Adrenal gland (tissue), 12 donors: ENCODE data around the gene TSPAN4. TPM values are rescaled to one million over a fixed set of nuclear protein-coding genes. Genes with fewer than 3 reads are reported as not detected.

Experiments used
- DNase-seq, 7 donors: peaks; one replicate each; pipeline ENCODE4 v3.0.0-alpha.2; 2019 to 2020
- H3K27ac ChIP-seq, 5 donors: fragments of 200-600 bp; sonication (generic) in 4 of 5; 1 replicate in 3 of 5; 2 replicates in 2 of 5; pipeline versions ENCODE4 v1.5.1 to v1.8.0; 2016 to 2020; ENCODE audit warnings: mild to moderate bottlenecking in 1 of 5
- H3K27me3 ChIP-seq: fragments of 200-600 bp; 2 replicates; pipeline ENCODE4 v1.8.0; 2021
- H3K36me3 ChIP-seq, 2 donors: fragments of 200-600 bp; replicated peaks in 1 of 2; 1 replicate in 1 of 2; 2 replicates in 1 of 2; pipeline versions ENCODE4 v1.5.1 to v1.8.0; 2018 to 2022
- H3K4me1 ChIP-seq, 2 donors: fragments of 200-600 bp; replicated peaks in 1 of 2; 1 replicate in 1 of 2; 2 replicates in 1 of 2; pipeline versions ENCODE4 v1.5.1 to v1.8.0; 2018 to 2021
- H3K4me3 ChIP-seq, 4 donors: fragments of 200-600 bp; sonication (generic) in 3 of 4; one replicate each; pipeline ENCODE4 v1.5.1; 2016 to 2018
- H3K9me3 ChIP-seq, 3 donors: fragments of 200-600 bp; sonication (generic) in 1 of 3; replicated peaks in 1 of 3; 1 replicate in 2 of 3; 2 replicates in 1 of 3; pipeline versions ENCODE4 v1.5.1 to v1.8.0; 2016 to 2021
- CTCF ChIP-seq, 6 experiments: fragments of 450-650 bp in 4 of 6; fragments of 200-600 bp in 2 of 6; sonication (generic) in 1 of 6; IDR thresholded peaks; 1 replicate in 5 of 6; 2 replicates in 1 of 6; pipeline versions ENCODE4 v1.5.1 to v1.8.0; 2016 to 2021; ENCODE audit warnings: antibody characterized with exemption in 6 of 6, mild to moderate bottlenecking in 2 of 6, moderate library complexity in 1 of 6
- POLR2A ChIP-seq, 2 donors: fragments of 450-650 bp; IDR thresholded peaks; one replicate each; pipeline ENCODE4 v1.6.1; 2017; ENCODE audit warnings: antibody characterized with exemption in 2 of 2, mild to moderate bottlenecking in 2 of 2, moderate library complexity in 1 of 2
- WGBS, 4 donors: extraction: QIAGEN DNeasy Blood & Tissue Kit in 2 of 4; methylation state at CpG; one replicate each; pipeline versions ENCODE4 v1.1.5 to v1.1.7; 2013 to 2017; 5-methylcytosine and 5-hydroxymethylcytosine counted together
- intact Hi-C, 2 donors: fragments of 100-400 bp; cut with DNase I; formaldehyde crosslinking; loops; one replicate each; pipeline versions ENCODE4 v1.14.1 to v1.15.0; 2022 to 2023
- polyA plus RNA-seq, 3 donors: library from polyadenylated mRNA; stranded (reverse); fragments of 200-250 nt in 2 of 3; fragments of 350-450 nt in 1 of 3; fragmentation: Illumina TruSeq in 1 of 3; extraction: RNeasy Lipid Tissue Mini Kit (QIAGEN cat#74804) in 1 of 3; gene quantifications; one replicate each; pipeline ENCODE4 v1.2.3, GENCODE V29; 2013 to 2014
- total RNA-seq, 9 donors: library from RNA; depleted of rRNA in 4 of 9; stranded (reverse); fragments of >200 nt in 4 of 9; fragments of 120-200 nt in 1 of 9; fragmentation: NEBNext Ultra II Directional in 1 of 9; extraction: Animal tissue kit (Norgen Biotek cat#: 25700) in 1 of 9; gene quantifications; one replicate each; pipeline versions ENCODE4 v1.1.0 to v1.2.4, GENCODE V29; 2013 to 2023
- donor health status: healthy with polysubstance abuse.
- donor health status: Bipolar disorder and iron deficiency.
- donor health status: DM: yes; HTN: yes; CAD: no.
- donor health status: DM: no; HTN: no; CAD: no.
- donor health status: DM: no; HTN: no; CAD: no.
- donor health status: DM: yes; HTN: yes; CAD: no.

TSPAN4 gene
- total and polyA plus RNA-seq, 12 donors = 5.2 to 207 (median 53.5) TPM

GRCh38 chr11:863023-863909 lies 20.6 kb downstream of the TSPAN4 start:
- no peaks in the 10 kb centered on the region for H3K9me3 ChIP-seq
- H3K36me3 ChIP-seq = peaks cover 0 to 4% of the 10 kb centered on the region in 2 donors
- H3K4me3 ChIP-seq = no peak overlapping the region
- peaks cover 0 to 19% of the 10 kb centered on the region in 2 donors for H3K4me1 ChIP-seq
- WGBS, 4 donors = 57 to 74% (median 63%) methylated on average over 16 to 24 of the region's 24 CpGs
- DNase-seq = peak in 1 of 7 donors; percentile 31
- H3K27ac ChIP-seq = no peak overlapping the region
- intact Hi-C loops = loop anchor here in 1 of 2 donors (5.0 kb wide), 1 partner anchor 189 kb away; no protein-coding TSS in a partner anchor
- TF ChIP-seq CTCF (IDR thresholded peaks at IDR 0.05) (no peak), POLR2A (IDR thresholded peaks at IDR 0.05) (no peak)
- H3K27me3 ChIP-seq = no peaks in the 10 kb centered on the region

GRCh38 chr11:863910-864827 lies 21.5 kb downstream of the TSPAN4 start:
- no peak for TF ChIP-seq CTCF (IDR thresholded peaks at IDR 0.05)
- peaks cover 0 to 4% of the 10 kb centered on the region in 2 donors for H3K36me3 ChIP-seq
- H3K4me1 ChIP-seq = peaks cover 0 to 19% of the 10 kb centered on the region in 2 donors
- WGBS, 4 donors = 85 to 93% (median 86%) methylated on average over 11 to 31 of the region's 31 CpGs
- H3K27ac ChIP-seq = no peak overlapping the region
- no peak overlapping the region for H3K4me3 ChIP-seq
- intact Hi-C loops = loop anchor here in 1 of 2 donors (5.0 kb wide), 1 partner anchor 188 kb away; no protein-coding TSS in a partner anchor
- H3K9me3 ChIP-seq = no peaks in the 10 kb centered on the region
- no peak for DNase-seq
- no peaks in the 10 kb centered on the region for H3K27me3 ChIP-seq

GRCh38 chr11:864898-865297 lies 22.2 kb downstream of the TSPAN4 start:
- Histone ChIP-seq H3K9me3 (no peaks in the 10 kb centered on the region), H3K4me3 (no peak overlapping the region), H3K27ac (no peak overlapping the region), H3K36me3 (peaks cover 0 to 4% of the 10 kb centered on the region in 2 donors), H3K27me3 (no peaks in the 10 kb centered on the region), H3K4me1 (peaks cover 0 to 15% of the 10 kb centered on the region in 2 donors)
- intact Hi-C loops = loop anchor here in 1 of 2 donors (5.0 kb wide), 1 partner anchor 187 kb away; no protein-coding TSS in a partner anchor
- no peak for TF ChIP-seq POLR2A (IDR thresholded peaks at IDR 0.05)
- TF ChIP-seq CTCF (IDR thresholded peaks at IDR 0.05) = no peak
- WGBS, 4 donors = 66 to 89% (median 77%) methylated on average over 5 to 11 of the region's 11 CpGs
- no peak for DNase-seq
